GM19193 (cell line): ENCODE results near the gene AP2A2.

Source experiments
- POLR2A ChIP-seq: IDR thresholded peaks from 4 replicates; pipeline ENCODE4 v1.6.1; 2011; ENCODE audit not compliant: insufficient read depth, insufficient read length; ENCODE audit errors: extremely low read depth

AP2A2 gene

GRCh38 chr11:911031-911889, 14.4 kb upstream of the AP2A2 start:
- TF ChIP-seq POLR2A: peak; percentile 73

GRCh38 chr11:911890-912219, 13.8 kb upstream of the AP2A2 start:
- no peak for TF ChIP-seq POLR2A

- no peak for TF ChIP-seq POLR2A
These were observed 13.4 kb upstream of the AP2A2 start for GRCh38 chr11:912266-912665.

- TF ChIP-seq POLR2A: no peak
These were observed 12.6 kb upstream of the AP2A2 start for GRCh38 chr11:913043-913442.

- TF ChIP-seq POLR2A: no peak
These were observed 11.5 kb upstream of the AP2A2 start for GRCh38 chr11:914204-914603.

- no peak for TF ChIP-seq POLR2A
These were observed 10.7 kb upstream of the AP2A2 start for GRCh38 chr11:914747-915501.

- TF ChIP-seq POLR2A: no peak
These were observed 8.2 kb upstream of the AP2A2 start for GRCh38 chr11:917426-917825.

- no peak for TF ChIP-seq POLR2A
These were observed 3.6 kb upstream of the AP2A2 start for GRCh38 chr11:921921-922678.

GRCh38 chr11:923691-924405, 1.8 kb upstream of the AP2A2 start:
- TF ChIP-seq POLR2A: no peak

GRCh38 chr11:924406-925157, 1.1 kb upstream of the AP2A2 start:
- no peak for TF ChIP-seq POLR2A

GRCh38 chr11:925158-925495, 543 bp upstream of the AP2A2 start:
- TF ChIP-seq POLR2A: no peak

- TF ChIP-seq POLR2A: no peak
These were observed 759 bp downstream of the AP2A2 start for GRCh38 chr11:926341-926916.

- no peak for TF ChIP-seq POLR2A
These were observed 2.2 kb downstream of the AP2A2 start for GRCh38 chr11:927871-928270.

- TF ChIP-seq POLR2A: no peak
These were observed 3.1 kb downstream of the AP2A2 start for GRCh38 chr11:928786-929185.
